ENCODE results near the gene SARM1. TPM values are rescaled to one million over a fixed set of nuclear protein-coding genes. Genes with fewer than 3 reads are reported as not detected.

Gene SARM1
- polyA plus RNA-seq, 1 donor (not counting 4 experiments of a cell fraction or from before 2014, with no cell fraction given), result 0.90 TPM

GRCh38 chr17:28406473-28406814 is 35.0 kb downstream of the SARM1 start:
- peak overlapping the region; percentile 60 for H2AFZ ChIP-seq (ENCODE audit: control insufficient read depth, low read length)
- peak overlapping the region; percentile 36 to 50 (median 39) for H3K4me3 ChIP-seq (ENCODE audit: control insufficient read depth in 2 of 3, extremely low read depth in 1 of 3, insufficient read depth in 2 of 3, low read depth in 1 of 3, low read length in 3 of 3)
- H3K27ac ChIP-seq (ENCODE audit: control insufficient read depth, insufficient read depth, low read length), result no peak overlapping the region
- no peaks in the 10 kb centered on the region for H3K79me2 ChIP-seq (ENCODE audit: control insufficient read depth, insufficient read depth, low read length)
- no peaks in the 10 kb centered on the region for H3K36me3 ChIP-seq (ENCODE audit: control insufficient read depth in 2 of 2, extremely low read depth in 1 of 2, insufficient read depth in 2 of 2, low read length in 2 of 2)
- H3K9me1 ChIP-seq (ENCODE audit: control insufficient read depth, extremely low read depth, insufficient read depth, low read length), result no peaks in the 10 kb centered on the region
- peak overlapping the region; percentile 67 for H3K4me2 ChIP-seq (ENCODE audit: control insufficient read depth, extremely low read depth, insufficient read depth, low read depth, low read length)
- no peak for DNase-seq (ENCODE audit: low read depth, low spot score)
- no peaks in the 10 kb centered on the region for H4K20me1 ChIP-seq (ENCODE audit: control insufficient read depth, extremely low read depth, insufficient read depth, low read length)
- H3K27me3 ChIP-seq (ENCODE audit: control insufficient read depth, extremely low read depth, insufficient read depth, low read length), result no peaks in the 10 kb centered on the region
- dilution Hi-C loops (cut with MboI; ENCODE audit: extremely low pct_ligation_motif_present, low sequenced_read_pairs), result no loop called here
- peaks cover 36% of the 10 kb centered on the region for H3K4me1 ChIP-seq (ENCODE audit: control insufficient read depth, extremely low read depth, insufficient read depth, low read length)
- no peak for TF ChIP-seq CTCF (optimal IDR thresholded peaks at IDR 0.05 in 1 of 3, IDR thresholded peaks at IDR 0.05 in 1 of 3, conservative IDR thresholded peaks at IDR 0.05 in 1 of 3; ENCODE audit: extremely low read depth in 1 of 3, insufficient read depth in 2 of 3, low read length in 3 of 3)
- no peak for TF ChIP-seq EZH2 (IDR thresholded peaks at IDR 0.05; ENCODE audit: low read length)
- no peak for FAIRE-seq
- H3K9me3 ChIP-seq (ENCODE audit: control insufficient read depth, low read depth, low read length), result no peaks in the 10 kb centered on the region
- H3K9ac ChIP-seq (ENCODE audit: control insufficient read depth, extremely low read depth, insufficient read depth, low read length), result no peak overlapping the region

GRCh38 chr17:28407130-28407973 is 35.9 kb downstream of the SARM1 start:
- Histone ChIP-seq H3K4me2 (ENCODE audit: control insufficient read depth, extremely low read depth, insufficient read depth, low read depth, low read length) (peak overlapping the region; percentile 58), H4K20me1 (ENCODE audit: control insufficient read depth, extremely low read depth, insufficient read depth, low read length) (no peaks in the 10 kb centered on the region), H3K9me3 (ENCODE audit: control insufficient read depth, low read depth, low read length) (no peaks in the 10 kb centered on the region), H3K9ac (ENCODE audit: control insufficient read depth, extremely low read depth, insufficient read depth, low read length) (no peak overlapping the region), H3K4me3 (ENCODE audit: control insufficient read depth in 2 of 3, extremely low read depth in 1 of 3, insufficient read depth in 2 of 3, low read depth in 1 of 3, low read length in 3 of 3) (no peak overlapping the region), H3K9me1 (ENCODE audit: control insufficient read depth, extremely low read depth, insufficient read depth, low read length) (no peaks in the 10 kb centered on the region), H3K27me3 (ENCODE audit: control insufficient read depth, extremely low read depth, insufficient read depth, low read length) (no peaks in the 10 kb centered on the region), H3K36me3 (ENCODE audit: control insufficient read depth in 2 of 2, extremely low read depth in 1 of 2, insufficient read depth in 2 of 2, low read length in 2 of 2) (no peaks in the 10 kb centered on the region), H3K27ac (ENCODE audit: control insufficient read depth, insufficient read depth, low read length) (peak overlapping the region; percentile 19), H3K79me2 (ENCODE audit: control insufficient read depth, insufficient read depth, low read length) (no peaks in the 10 kb centered on the region), H2AFZ (ENCODE audit: control insufficient read depth, low read length) (peak overlapping the region; percentile 27), H3K4me1 (ENCODE audit: control insufficient read depth, extremely low read depth, insufficient read depth, low read length) (peaks cover 28% of the 10 kb centered on the region)
- dilution Hi-C loops (cut with MboI; ENCODE audit: extremely low pct_ligation_motif_present, low sequenced_read_pairs), result no loop called here
- DNase-seq (ENCODE audit: low read depth, low spot score) (peak; percentile 90), FAIRE-seq (peak; percentile 98)
- TF ChIP-seq CTCF (optimal IDR thresholded peaks at IDR 0.05 in 1 of 3, IDR thresholded peaks at IDR 0.05 in 1 of 3, conservative IDR thresholded peaks at IDR 0.05 in 1 of 3; ENCODE audit: extremely low read depth in 1 of 3, insufficient read depth in 2 of 3, low read length in 3 of 3), result peak; percentile 14 to 50 (median 34)
- no peak for TF ChIP-seq EZH2 (IDR thresholded peaks at IDR 0.05; ENCODE audit: low read length)

Measured in keratinocyte (primary cell).